Ovary (tissue), 3 donors: Measurements from ENCODE around the gene CLIP2.
"Not testable (repeated sequence)": the region's sequence is repeated elsewhere in the genome, so short reads cannot be mapped to it uniquely, and the experiment has no call there.

Experiments
- CTCF ChIP-seq, 3 donors: fragments of 450-650 bp in 2 of 3; fragments of 200-600 bp in 1 of 3; IDR thresholded peaks; one replicate each; pipeline versions ENCODE4 v1.5.1 to v1.8.0; 2016 to 2022; ENCODE audit warnings: antibody characterized with exemption in 3 of 3, mild to moderate bottlenecking in 1 of 3
- EP300 ChIP-seq: sonication (generic); formaldehyde crosslinking; IDR thresholded peaks from one replicate; pipeline ENCODE4 v1.6.1; 2017; ENCODE audit warnings: antibody characterized with exemption
- POLR2A ChIP-seq: fragments of 450-650 bp; IDR thresholded peaks from one replicate; pipeline ENCODE4 v1.6.1; 2017; ENCODE audit warnings: antibody characterized with exemption, mild to moderate bottlenecking, moderate library complexity
- donor health status: DM: no; HTN: no; CAD: no.

GRCh38 chr7:74322892-74323291 lies 33.7 kb downstream of the CLIP2 start:
- TF ChIP-seq POLR2A; CTCF (IDR thresholded peaks at IDR 0.05); EP300: not testable (repeated sequence)
